ENCODE measurements around the gene RPL4.
"Not testable (repeated sequence)": the region's sequence is repeated elsewhere in the genome, so short reads cannot be mapped to it uniquely, and the experiment has no call there.

The RPL4 gene

GRCh38 chr15:66504563-66505429, at the start of gene RPL4, which contains the start of gene ZWILCH:
Gene RPL4, minus strand, starts transcription at chr15:66504855. Its CDS starts 65 bp downstream, at chr15:66504790.
Gene ZWILCH, plus strand, starts transcription at chr15:66505326. Its CDS starts 13 bp downstream, at chr15:66505339.
- peak; percentile 47 for DNase-seq (ENCODE audit: low spot score)

- no peak for DNase-seq (ENCODE audit: low spot score)
Measured at GRCh38 chr15:66545255-66545654, 40.6 kb upstream of the RPL4 start.

GRCh38 chr15:66542896-66543295, 38.2 kb upstream of the RPL4 start:
- DNase-seq (ENCODE audit: low spot score), result no peak

- no peak for DNase-seq (ENCODE audit: low spot score)
Measured at GRCh38 chr15:66535056-66535455, 30.4 kb upstream of the RPL4 start.

- no peak for DNase-seq (ENCODE audit: low spot score)
Measured at GRCh38 chr15:66524838-66525237, 20.2 kb upstream of the RPL4 start.

- no peak for DNase-seq (ENCODE audit: low spot score)
Measured at GRCh38 chr15:66523926-66524325, 19.3 kb upstream of the RPL4 start.

GRCh38 chr15:66515901-66516322, 11.3 kb upstream of the RPL4 start:
- no peak for DNase-seq (ENCODE audit: low spot score)

- no peak for DNase-seq (ENCODE audit: low spot score)
Measured at GRCh38 chr15:66514586-66514985, 9.9 kb upstream of the RPL4 start.

GRCh38 chr15:66508293-66508883, 3.7 kb upstream of the RPL4 start:
- DNase-seq (ENCODE audit: low spot score), result no peak

GRCh38 chr15:66505818-66506217, 1.2 kb upstream of the RPL4 start:
- no peak for DNase-seq (ENCODE audit: low spot score)

DNA sequence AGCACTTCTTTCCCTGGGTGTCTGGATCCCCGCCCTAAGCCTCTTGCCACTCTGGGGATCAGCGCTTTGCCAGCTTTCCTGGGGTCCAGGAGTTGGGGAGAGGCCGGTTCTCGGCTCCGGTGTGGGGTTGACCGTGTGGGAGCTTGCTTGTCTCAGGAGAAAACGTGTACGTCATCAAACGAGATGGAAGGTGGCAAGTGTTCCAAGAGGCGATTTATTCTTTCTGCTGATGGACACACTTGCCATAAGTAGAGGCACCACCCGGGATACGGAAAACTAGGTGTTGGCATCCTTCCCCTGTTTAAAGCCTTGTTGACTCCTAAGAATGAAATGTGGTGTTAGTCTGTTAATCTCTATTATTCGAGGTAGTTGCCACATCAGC, 766 bp upstream of the RPL4 start:
- DNase-seq (ENCODE audit: low spot score), result no peak

DNA sequence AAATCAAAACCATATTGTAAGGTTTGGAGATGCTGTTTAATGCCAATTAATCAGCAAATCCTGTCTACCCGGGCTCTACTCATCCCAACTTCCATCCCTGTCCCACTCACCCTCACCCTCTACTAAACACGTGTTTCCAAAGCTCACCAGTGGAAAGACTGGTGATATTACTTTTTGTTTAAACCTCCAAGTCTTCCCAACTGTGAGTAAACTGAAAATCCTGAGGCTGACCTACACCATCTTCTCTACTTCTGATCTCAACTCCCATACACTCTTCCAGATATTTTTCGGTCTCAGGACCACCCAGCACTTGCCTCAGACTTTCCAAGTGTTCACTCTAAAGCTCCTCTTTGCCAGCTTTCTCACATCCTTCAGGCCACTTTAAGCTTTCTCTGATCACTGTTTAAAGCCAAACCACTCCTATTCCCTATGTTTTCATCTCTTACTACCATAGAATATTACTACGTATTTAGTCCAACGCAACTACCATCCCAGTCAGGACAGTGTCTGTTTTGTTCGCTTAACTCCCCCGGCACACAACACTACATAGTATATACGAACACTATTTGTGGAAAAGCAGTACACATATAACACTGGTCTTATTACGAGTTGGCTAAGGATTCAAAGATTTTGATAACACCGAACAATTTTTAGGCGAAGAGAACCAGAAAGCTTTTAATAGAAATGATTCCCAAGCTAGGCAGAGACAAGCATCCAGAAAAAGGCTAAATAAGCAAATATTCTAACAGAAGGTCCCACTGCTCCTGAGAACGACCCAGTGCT, 684 bp downstream of the RPL4 start:
- DNase-seq (ENCODE audit: low spot score), result no peak

GRCh38 chr15:66503041-66503648, 1.5 kb downstream of the RPL4 start:
- DNase-seq (ENCODE audit: low spot score), result not testable (repeated sequence)

GRCh38 chr15:66502491-66502890, 2.2 kb downstream of the RPL4 start:
- no peak for DNase-seq (ENCODE audit: low spot score)

DNA sequence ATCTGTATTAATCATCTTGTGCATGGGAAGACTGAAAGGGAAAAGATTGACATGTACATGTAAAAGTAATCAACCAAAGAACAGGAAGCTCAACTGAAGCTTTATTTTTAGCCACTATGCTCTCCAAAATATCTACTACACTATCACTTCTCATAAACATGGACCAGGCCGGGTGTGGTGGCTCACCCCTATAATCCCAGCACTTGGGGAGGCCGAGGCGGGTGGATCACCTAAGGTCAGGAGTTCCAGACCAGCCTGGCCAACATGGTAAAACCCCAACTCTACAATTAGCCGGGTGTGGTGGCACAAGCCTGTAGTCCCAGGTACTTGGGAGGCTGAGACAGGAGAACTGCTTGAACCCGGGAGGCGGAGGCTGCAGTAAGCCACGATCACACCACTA, 4.3 kb downstream of the RPL4 start:
- not testable (repeated sequence) for DNase-seq (ENCODE audit: low spot score)

DNA sequence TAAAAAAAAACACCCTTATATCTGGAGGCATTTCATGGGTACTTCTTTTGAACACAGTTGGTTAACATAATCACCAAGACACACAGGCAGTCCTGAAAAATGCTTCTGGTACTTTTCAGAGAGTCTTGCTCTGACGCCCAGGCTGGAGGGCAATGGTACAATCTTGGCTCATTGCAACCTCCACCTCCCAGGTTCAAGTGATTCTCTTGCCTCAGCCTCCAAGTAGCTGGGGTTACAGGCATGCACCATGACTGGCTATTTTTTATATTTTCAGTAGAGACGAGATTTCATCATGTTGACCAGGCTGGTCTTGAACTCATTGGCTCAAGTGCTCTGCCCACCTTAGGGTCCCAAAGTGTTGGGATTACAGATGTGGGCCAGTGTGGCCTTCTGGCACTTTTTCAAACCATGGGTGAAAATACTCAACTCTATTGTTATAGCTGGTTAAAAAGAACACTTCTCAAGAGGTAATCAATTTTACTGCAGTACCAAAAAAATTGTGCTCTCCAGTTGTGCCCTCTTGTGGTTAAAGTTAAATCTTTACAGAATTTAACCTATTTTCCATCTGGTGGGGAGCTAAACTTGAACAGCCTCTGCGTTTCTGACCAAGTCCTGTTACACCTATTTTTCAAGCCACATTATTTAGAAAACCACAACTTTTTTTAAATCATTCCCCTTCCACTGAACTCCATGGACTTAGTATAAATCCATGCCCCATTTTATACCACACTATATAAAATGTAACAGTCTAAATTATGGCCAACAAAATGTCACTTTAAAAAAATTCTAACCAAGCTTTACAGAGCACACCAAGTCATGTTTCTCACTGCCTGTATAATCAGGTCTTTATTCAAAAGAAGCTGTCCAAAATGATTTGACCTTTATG, 5.9 kb downstream of the RPL4 start:
- DNase-seq (ENCODE audit: low spot score), result no peak

GRCh38 chr15:66497502-66498455, 6.9 kb downstream of the RPL4 start, which contains the start of gene SNAPC5:
Gene SNAPC5, minus strand, starts transcription at chr15:66497762. Its CDS starts 31 bp downstream, at chr15:66497731.
- DNase-seq (ENCODE audit: low spot score), result peak; percentile 60

- no peak for DNase-seq (ENCODE audit: low spot score)
Measured at GRCh38 chr15:66496951-66497501, 7.6 kb downstream of the RPL4 start.

- DNase-seq (ENCODE audit: low spot score), result no peak
Measured at GRCh38 chr15:66494262-66494661, 10.4 kb downstream of the RPL4 start.

- DNase-seq (ENCODE audit: low spot score), result no peak
Measured at GRCh38 chr15:66491846-66492245, 12.8 kb downstream of the RPL4 start.
